ENCODE measurements around the gene SUN3. TPM values are rescaled to one million over a fixed set of nuclear protein-coding genes. Genes with fewer than 3 reads are reported as not detected.
"Not testable (repeated sequence)": the region's sequence is repeated elsewhere in the genome, so short reads cannot be mapped to it uniquely, and the experiment has no call there.

SUN3 gene
- total RNA-seq, 1 donor from 2014 or later, result not detected

GRCh38 chr7:48031111-48031510 is 2.2 kb upstream of the SUN3 start:
- no peak for DNase-seq (ENCODE audit: low read depth)

GRCh38 chr7:48025624-48026023 is 3.3 kb downstream of the SUN3 start:
- DNase-seq (ENCODE audit: low read depth), result peak; percentile 46

DNA sequence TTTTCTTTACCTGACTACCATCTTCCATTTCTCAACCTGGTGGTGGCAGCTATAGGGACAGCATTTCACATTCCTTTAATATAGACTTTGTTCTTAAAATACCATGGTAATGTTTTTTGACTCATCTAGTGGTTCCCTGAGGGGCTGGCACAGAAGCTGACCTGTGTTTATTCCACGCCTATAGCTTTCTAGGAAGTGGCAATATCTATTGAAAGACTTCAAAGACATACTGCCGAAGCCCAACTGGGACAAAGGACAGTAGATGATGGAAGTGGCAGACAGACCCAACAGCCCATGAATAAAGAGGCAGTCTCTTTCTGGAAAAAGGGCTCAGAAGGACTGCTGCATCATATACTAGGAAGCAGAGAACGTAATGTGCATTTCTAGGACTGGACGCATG is 11.2 kb downstream of the SUN3 start:
- no peak for DNase-seq (ENCODE audit: low read depth)

- DNase-seq (ENCODE audit: low read depth), result no peak
These were observed 12.3 kb downstream of the SUN3 start for GRCh38 chr7:48016641-48017040.

DNA sequence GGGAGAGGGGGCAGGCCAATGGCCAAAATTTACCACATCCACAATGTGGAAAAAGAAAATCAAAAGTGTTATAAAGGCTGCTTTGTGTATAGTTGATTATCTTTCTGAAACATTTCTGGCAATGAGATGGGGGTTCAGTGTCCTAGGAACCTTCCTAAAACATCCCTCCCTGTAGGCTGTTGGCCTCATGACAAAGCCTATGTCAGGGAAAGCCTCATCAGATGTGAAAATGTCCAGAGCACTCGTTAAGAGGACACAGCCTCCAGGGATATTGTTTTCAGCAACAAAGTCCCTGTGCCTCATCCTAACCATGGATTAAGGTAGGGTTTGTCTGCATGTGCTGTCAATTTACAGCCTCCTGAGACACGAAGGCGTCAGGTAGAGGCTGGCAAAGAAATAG is 17.0 kb downstream of the SUN3 start:
- no peak for DNase-seq (ENCODE audit: low read depth)

GRCh38 chr7:48011323-48011722 is 17.6 kb downstream of the SUN3 start:
- DNase-seq (ENCODE audit: low read depth), result no peak

GRCh38 chr7:48009954-48010353 is 19.0 kb downstream of the SUN3 start:
- DNase-seq (ENCODE audit: low read depth), result no peak

GRCh38 chr7:48009257-48009656 is 19.6 kb downstream of the SUN3 start:
- DNase-seq (ENCODE audit: low read depth), result no peak

GRCh38 chr7:48006866-48007265 is 22.0 kb downstream of the SUN3 start:
- DNase-seq (ENCODE audit: low read depth), result no peak

- DNase-seq (ENCODE audit: low read depth), result no peak
These were observed 24.3 kb downstream of the SUN3 start for GRCh38 chr7:48004638-48005037.

DNA sequence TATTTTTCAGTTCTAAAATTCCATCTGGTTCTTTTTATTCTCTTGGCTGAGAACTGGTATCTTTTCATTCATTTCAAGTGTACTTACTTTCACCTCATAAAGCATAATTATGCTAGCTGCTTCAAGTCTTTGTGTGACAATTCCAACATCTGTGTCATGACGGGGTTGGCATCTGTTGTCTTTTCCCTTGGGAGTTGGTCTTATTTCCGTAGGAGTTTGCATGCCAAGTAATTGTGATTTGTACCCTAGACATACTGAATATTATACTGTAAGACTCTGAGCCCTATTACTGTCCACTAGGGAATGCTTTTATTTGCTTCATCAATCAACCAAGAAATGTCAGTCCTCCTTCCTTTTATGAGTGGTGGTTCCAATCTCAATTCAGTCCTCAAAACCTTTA is 24.9 kb downstream of the SUN3 start:
- DNase-seq (ENCODE audit: low read depth), result no peak

GRCh38 chr7:48000164-48000563 is 28.7 kb downstream of the SUN3 start:
- peak; percentile 19 for DNase-seq (ENCODE audit: low read depth)

DNA sequence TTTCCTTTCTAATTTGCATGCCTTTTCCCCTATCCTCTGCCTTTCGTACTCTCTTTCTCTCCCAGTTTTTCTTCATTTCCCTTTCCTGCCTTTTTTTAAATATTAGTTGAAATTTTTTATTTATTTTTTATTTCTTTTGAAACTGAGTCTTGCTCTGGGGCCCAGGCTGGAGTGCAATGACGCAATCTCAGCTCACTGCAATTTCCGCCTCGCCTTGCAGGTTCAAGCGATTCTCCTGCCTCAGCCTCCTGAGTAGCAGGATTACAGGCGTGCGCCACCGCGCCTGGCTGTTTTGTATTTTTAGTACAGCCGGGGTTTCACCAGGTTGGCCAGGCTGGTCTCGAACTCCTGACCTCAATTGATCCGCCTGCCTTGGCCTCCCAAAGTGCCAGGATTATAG is 29.5 kb downstream of the SUN3 start:
- no peak for DNase-seq (ENCODE audit: low read depth)

GRCh38 chr7:47992446-47992845 is 36.5 kb downstream of the SUN3 start:
- DNase-seq (ENCODE audit: low read depth), result no peak

- peak; percentile 40 for DNase-seq (ENCODE audit: low read depth)
These were observed 37.1 kb downstream of the SUN3 start for GRCh38 chr7:47991741-47992311.

GRCh38 chr7:47991270-47991669 is 37.6 kb downstream of the SUN3 start:
- DNase-seq (ENCODE audit: low read depth), result no peak

DNA sequence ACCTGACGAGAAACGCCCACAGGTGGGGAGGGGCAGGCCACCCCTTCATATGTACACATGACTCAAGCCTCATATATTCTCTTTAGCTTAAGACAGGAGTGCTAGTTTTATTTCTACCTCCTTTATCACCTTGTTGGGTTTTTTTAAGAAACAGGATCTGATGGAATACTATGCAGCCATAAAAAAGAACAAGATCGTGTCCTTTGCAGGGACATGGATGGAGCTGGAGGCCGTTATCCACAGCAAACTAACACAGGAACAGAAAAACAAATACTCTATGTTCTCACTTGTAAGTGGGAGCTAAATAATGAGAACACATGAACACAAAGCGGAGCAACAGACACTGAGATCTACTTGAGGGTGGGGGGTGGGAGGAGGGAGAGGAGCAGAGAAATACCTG is 38.3 kb downstream of the SUN3 start:
- DNase-seq (ENCODE audit: low read depth), result no peak

- peak; percentile 81 for DNase-seq (ENCODE audit: low read depth)
These were observed 39.1 kb downstream of the SUN3 start for GRCh38 chr7:47989607-47990400.

GRCh38 chr7:47988496-47989386 is 40.2 kb downstream of the SUN3 start:
- DNase-seq (ENCODE audit: low read depth), result no peak

GRCh38 chr7:47982610-47983009 is 46.3 kb downstream of the SUN3 start:
- DNase-seq (ENCODE audit: low read depth), result no peak

DNA sequence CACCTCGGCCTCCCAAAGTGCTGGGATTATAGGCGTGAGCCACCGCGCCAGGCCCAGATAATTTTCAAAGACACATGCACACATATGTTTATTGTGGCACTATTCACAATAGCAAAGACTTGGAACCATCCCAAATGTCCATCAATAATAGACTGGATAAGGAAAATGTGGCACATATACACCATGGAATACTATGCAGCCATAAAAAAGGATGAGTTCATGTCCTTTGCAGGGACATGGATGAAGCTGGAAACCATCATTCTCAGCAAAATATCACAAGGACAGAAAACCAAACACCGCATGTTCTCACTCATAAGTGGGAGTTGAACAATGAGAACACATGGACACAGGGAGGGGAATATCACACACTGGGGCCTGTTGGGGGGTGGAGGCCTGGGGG is 48.3 kb downstream of the SUN3 start:
- DNase-seq (ENCODE audit: low read depth), result not testable (repeated sequence)

DNA sequence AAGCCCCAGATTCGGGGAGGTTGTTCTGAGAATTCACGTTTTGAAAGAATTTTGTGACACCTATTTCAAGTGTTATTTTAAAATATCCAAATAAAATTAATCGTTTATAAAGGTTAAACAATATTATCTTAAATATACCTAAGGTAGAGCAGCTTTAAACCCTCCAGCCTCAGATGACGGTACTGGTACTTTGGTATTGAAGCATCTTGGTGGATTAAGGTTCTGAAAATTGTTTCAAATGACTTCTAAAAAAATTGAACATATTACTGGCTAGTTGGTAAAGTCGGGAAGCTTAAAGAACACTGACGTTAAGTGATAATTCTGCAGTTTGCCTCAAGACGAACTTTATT is 49.1 kb downstream of the SUN3 start:
- DNase-seq (ENCODE audit: low read depth), result no peak
